ENCODE results near the gene RENBP.

Gene RENBP

GRCh38 chrX:153971124-153971449 lies 26.6 kb upstream of the RENBP start:
- DNase-seq (ENCODE audit: low read depth in 2 of 2): peak; percentile 83 to 85

- DNase-seq (ENCODE audit: low read depth in 2 of 2): no peak
Observed at GRCh38 chrX:153970357-153971123, 26.1 kb upstream of the RENBP start.

GRCh38 chrX:153969904-153970356 lies 25.5 kb upstream of the RENBP start:
- DNase-seq (ENCODE audit: low read depth in 2 of 2): no peak

GRCh38 chrX:153969125-153969903 lies 24.9 kb upstream of the RENBP start:
- no peak for DNase-seq (ENCODE audit: low read depth in 2 of 2)

GRCh38 chrX:153968754-153969124 lies 24.3 kb upstream of the RENBP start:
- no peak for DNase-seq (ENCODE audit: low read depth in 2 of 2)

GRCh38 chrX:153968255-153968654 lies 23.8 kb upstream of the RENBP start:
- no peak for DNase-seq (ENCODE audit: low read depth in 2 of 2)

- no peak for DNase-seq (ENCODE audit: low read depth in 2 of 2)
Observed at GRCh38 chrX:153967536-153968224, 23.2 kb upstream of the RENBP start.

- peak in 1 of 2 donors; percentile 34 for DNase-seq (ENCODE audit: low read depth in 2 of 2)
Observed at GRCh38 chrX:153966841-153967535, 22.5 kb upstream of the RENBP start.

GRCh38 chrX:153966283-153966688 lies 21.8 kb upstream of the RENBP start:
- DNase-seq (ENCODE audit: low read depth in 2 of 2): no peak

- DNase-seq (ENCODE audit: low read depth in 2 of 2): no peak
Observed at GRCh38 chrX:153965406-153965805, 21.0 kb upstream of the RENBP start.

GRCh38 chrX:153964105-153964504 lies 19.7 kb upstream of the RENBP start:
- no peak for DNase-seq (ENCODE audit: low read depth in 2 of 2)

- DNase-seq (ENCODE audit: low read depth in 2 of 2): no peak
Observed at GRCh38 chrX:153963546-153963945, 19.1 kb upstream of the RENBP start.

- no peak for DNase-seq (ENCODE audit: low read depth in 2 of 2)
Observed at GRCh38 chrX:153961292-153961691, 16.8 kb upstream of the RENBP start.

GRCh38 chrX:153960786-153961185 lies 16.3 kb upstream of the RENBP start:
- no peak for DNase-seq (ENCODE audit: low read depth in 2 of 2)

- no peak for DNase-seq (ENCODE audit: low read depth in 2 of 2)
Observed at GRCh38 chrX:153960077-153960476, 15.6 kb upstream of the RENBP start.

- no peak for DNase-seq (ENCODE audit: low read depth in 2 of 2)
Observed at GRCh38 chrX:153959649-153960048, 15.2 kb upstream of the RENBP start.

GRCh38 chrX:153958605-153959004 lies 14.2 kb upstream of the RENBP start:
- no peak for DNase-seq (ENCODE audit: low read depth in 2 of 2)

GRCh38 chrX:153957224-153957623 lies 12.8 kb upstream of the RENBP start:
- no peak for DNase-seq (ENCODE audit: low read depth in 2 of 2)

- DNase-seq (ENCODE audit: low read depth in 2 of 2): no peak
Observed at GRCh38 chrX:153956044-153956907, 11.8 kb upstream of the RENBP start.

GRCh38 chrX:153955228-153955732 lies 10.8 kb upstream of the RENBP start:
- no peak for DNase-seq (ENCODE audit: low read depth in 2 of 2)

All from activated CD8-positive, alpha-beta memory T cell treated with anti-CD3 and anti-CD28 coated beads for 4 hours (primary cell).